Effector memory CD4-positive, alpha-beta T cell (primary cell): ENCODE measurements around the gene RGS2.

Source experiments
- DNase-seq, 3 donors: peaks; one replicate each; pipeline ENCODE4 v3.0.0-alpha.2; 2020
- H3K27ac ChIP-seq: 2 replicates; pipeline ENCODE4 v1.7.0; 2013; ENCODE audit warnings: mild to moderate bottlenecking, low read length, moderate library complexity; ENCODE audit not compliant: insufficient read depth, poor library complexity, severe bottlenecking
- H3K27me3 ChIP-seq: replicated peaks from 2 replicates; pipeline ENCODE4 v1.7.0; 2013; ENCODE audit warnings: mild to moderate bottlenecking, low read length; ENCODE audit not compliant: insufficient read depth, control insufficient read depth, poor library complexity, severe bottlenecking
- H3K36me3 ChIP-seq: 2 replicates; pipeline ENCODE4 v1.7.0; 2013; ENCODE audit warnings: mild to moderate bottlenecking, low read length, moderate library complexity; ENCODE audit not compliant: control insufficient read depth, insufficient read depth
- H3K4me1 ChIP-seq: 2 replicates; pipeline ENCODE4 v1.7.0; 2013; ENCODE audit warnings: low read length, mild to moderate bottlenecking; ENCODE audit not compliant: control insufficient read depth, insufficient read depth, poor library complexity, severe bottlenecking
- H3K4me3 ChIP-seq: 2 replicates; pipeline ENCODE4 v1.7.0; 2013; ENCODE audit warnings: low read length, low read depth, mild to moderate bottlenecking; ENCODE audit not compliant: insufficient read depth, poor library complexity, severe bottlenecking
- H3K9me3 ChIP-seq: 2 replicates; pipeline ENCODE4 v1.7.0; 2013; ENCODE audit warnings: mild to moderate bottlenecking, low read length, moderate library complexity; ENCODE audit not compliant: control insufficient read depth

Gene RGS2

GRCh38 chr1:192846950-192847349 lies 38.1 kb downstream of the RGS2 start:
- H3K27ac ChIP-seq = no peak overlapping the region
- DNase-seq = no peak

DNA sequence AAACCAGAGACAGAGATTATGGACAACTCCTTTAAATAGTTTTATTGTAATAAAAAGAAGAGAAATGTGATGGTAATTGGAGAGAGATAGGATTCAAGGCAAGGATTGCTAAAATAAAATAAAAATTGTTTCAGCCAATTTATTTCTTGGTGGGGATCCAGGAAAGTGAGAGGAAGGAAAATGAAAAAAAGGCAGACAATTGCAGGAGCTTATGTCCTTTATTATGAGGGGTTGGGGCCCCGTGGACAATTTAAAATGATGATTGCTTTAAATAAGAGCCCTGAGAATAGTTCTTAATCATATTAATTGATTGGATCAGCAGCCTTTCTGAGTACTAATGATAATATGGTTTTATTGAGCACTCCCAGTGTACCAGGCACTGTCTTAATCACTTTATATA lies 40.2 kb downstream of the RGS2 start:
- DNase-seq = no peak
- H3K27ac ChIP-seq = no peak overlapping the region
- no peaks in the 10 kb centered on the region for H3K36me3 ChIP-seq
- no peak overlapping the region for H3K4me3 ChIP-seq
- no peaks in the 10 kb centered on the region for H3K4me1 ChIP-seq
- H3K27me3 ChIP-seq = no peaks in the 10 kb centered on the region
- H3K9me3 ChIP-seq = no peaks in the 10 kb centered on the region

More at GRCh38 chr1:192846950-192847349, 38.1 kb downstream of the RGS2 start:
- Histone ChIP-seq H3K4me1 (no peaks in the 10 kb centered on the region), H3K27me3 (no peaks in the 10 kb centered on the region), H3K9me3 (no peaks in the 10 kb centered on the region), H3K4me3 (no peak overlapping the region), H3K36me3 (no peaks in the 10 kb centered on the region)

- Histone ChIP-seq H3K4me3 (no peak overlapping the region), H3K4me1 (no peaks in the 10 kb centered on the region), H3K9me3 (no peaks in the 10 kb centered on the region), H3K27me3 (no peaks in the 10 kb centered on the region), H3K36me3 (no peaks in the 10 kb centered on the region), H3K27ac (no peak overlapping the region)
- DNase-seq = no peak
Observed at GRCh38 chr1:192849442-192849841, 40.6 kb downstream of the RGS2 start.

DNA sequence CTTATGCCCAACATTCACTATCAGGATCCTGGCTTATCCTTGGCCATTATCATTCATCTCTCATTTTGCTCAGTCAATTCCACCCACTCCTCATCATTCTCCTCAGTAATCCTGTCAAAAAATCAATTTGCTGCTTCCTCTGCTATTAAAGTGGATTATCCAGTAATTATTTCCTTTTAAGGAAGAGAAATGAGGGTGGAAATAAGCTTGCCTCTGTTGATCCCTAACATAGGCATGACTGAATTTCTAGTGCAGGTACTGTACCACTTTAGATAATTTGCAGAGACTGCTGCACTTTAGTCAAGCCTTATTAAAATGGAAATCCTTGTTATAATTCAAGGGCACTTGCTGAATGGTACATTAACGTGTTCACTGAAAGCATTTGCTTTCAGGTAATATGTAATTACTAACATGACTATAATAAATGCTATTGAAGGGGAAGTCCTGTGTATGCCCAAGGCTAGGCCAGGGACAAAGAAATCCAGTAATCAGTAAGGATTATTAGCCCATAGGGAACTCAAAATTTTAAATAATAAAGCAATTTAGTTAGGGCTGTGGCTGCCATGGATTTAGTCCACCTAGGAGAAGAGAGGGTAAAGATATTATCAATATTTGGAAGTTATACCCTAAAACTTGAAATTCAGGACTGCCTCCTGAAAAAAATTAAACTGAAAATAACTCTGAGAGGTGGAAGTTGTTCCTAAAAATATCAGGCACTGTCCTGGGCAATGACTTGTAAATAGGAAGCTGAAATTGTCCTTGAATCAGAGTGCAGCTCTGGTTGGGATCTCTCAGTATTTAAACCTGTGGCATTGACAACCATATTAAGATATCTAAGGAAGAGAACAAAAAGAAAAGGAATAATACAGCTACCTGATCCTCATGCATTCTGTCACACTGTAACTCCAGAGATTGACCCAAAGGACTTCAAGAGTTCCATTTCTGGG lies 43.4 kb downstream of the RGS2 start:
- no peaks in the 10 kb centered on the region for H3K4me1 ChIP-seq
- no peak for DNase-seq
- no peak overlapping the region for H3K4me3 ChIP-seq
- H3K9me3 ChIP-seq = no peaks in the 10 kb centered on the region
- H3K36me3 ChIP-seq = no peaks in the 10 kb centered on the region
- H3K27me3 ChIP-seq = no peaks in the 10 kb centered on the region
- H3K27ac ChIP-seq = no peak overlapping the region

- Histone ChIP-seq H3K27me3 (no peaks in the 10 kb centered on the region), H3K4me1 (no peaks in the 10 kb centered on the region), H3K36me3 (no peaks in the 10 kb centered on the region), H3K27ac (no peak overlapping the region), H3K4me3 (no peak overlapping the region), H3K9me3 (no peaks in the 10 kb centered on the region)
- DNase-seq = no peak
Observed at GRCh38 chr1:192858456-192858855, 49.6 kb downstream of the RGS2 start.

GRCh38 chr1:192859808-192860207 lies 51.0 kb downstream of the RGS2 start:
- no peak overlapping the region for H3K27ac ChIP-seq
- no peaks in the 10 kb centered on the region for H3K27me3 ChIP-seq
- DNase-seq = no peak
- no peaks in the 10 kb centered on the region for H3K4me1 ChIP-seq
- H3K4me3 ChIP-seq = no peak overlapping the region
- no peaks in the 10 kb centered on the region for H3K9me3 ChIP-seq
- no peaks in the 10 kb centered on the region for H3K36me3 ChIP-seq

GRCh38 chr1:192860478-192861185 lies 51.8 kb downstream of the RGS2 start:
- no peaks in the 10 kb centered on the region for H3K36me3 ChIP-seq
- no peaks in the 10 kb centered on the region for H3K9me3 ChIP-seq
- DNase-seq = no peak
- no peaks in the 10 kb centered on the region for H3K4me1 ChIP-seq
- H3K27ac ChIP-seq = no peak overlapping the region
- H3K27me3 ChIP-seq = no peaks in the 10 kb centered on the region
- no peak overlapping the region for H3K4me3 ChIP-seq

DNA sequence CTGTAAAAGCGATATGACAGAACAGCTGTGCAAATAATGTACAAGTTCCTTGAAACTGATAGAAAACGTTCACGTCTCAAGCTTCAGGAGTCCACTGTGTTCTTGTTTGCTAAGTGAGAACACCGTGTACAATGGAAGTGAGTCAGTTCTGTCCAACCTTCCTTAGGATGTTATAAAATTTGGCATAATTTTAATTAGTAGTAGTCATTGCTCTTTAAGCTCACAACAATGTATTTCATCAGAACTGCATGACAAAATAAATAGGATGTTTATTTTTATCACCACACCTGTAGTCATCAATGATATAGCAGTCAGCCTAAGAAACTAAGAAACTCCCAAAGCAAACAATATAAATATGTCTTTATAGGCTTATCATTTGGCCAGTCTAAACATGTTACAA lies 53.0 kb downstream of the RGS2 start:
- H3K27ac ChIP-seq = no peak overlapping the region
- H3K36me3 ChIP-seq = no peaks in the 10 kb centered on the region
- no peak for DNase-seq
- no peaks in the 10 kb centered on the region for H3K4me1 ChIP-seq
- no peaks in the 10 kb centered on the region for H3K9me3 ChIP-seq
- H3K4me3 ChIP-seq = no peak overlapping the region
- no peaks in the 10 kb centered on the region for H3K27me3 ChIP-seq
